Cardiac muscle cell (in vitro differentiated cells and primary cell): ENCODE data around the gene MACIR. TPM values are rescaled to one million over a fixed set of nuclear protein-coding genes. Genes with fewer than 3 reads are reported as not detected.

ENCODE experiments used
- DNase-seq, 2 donors: peaks; one replicate each; pipeline versions ENCODE4 v3.0.0 to v3.0.0-alpha.2; 2010 to 2017; ENCODE audit warnings: low read depth in 1 of 2, low spot score in 1 of 2
- H3K27ac ChIP-seq: fragments of 200-600 bp; sonication (generic); 2 replicates; pipeline ENCODE4 v1.5.1; 2016
- H3K27me3 ChIP-seq: fragments of 200-600 bp; sonication (generic); 2 replicates; pipeline ENCODE4 v1.6.0; 2016; ENCODE audit warnings: control low read depth
- H3K36me3 ChIP-seq: fragments of 200-600 bp; sonication (generic); 2 replicates; pipeline ENCODE4 v1.5.1; 2016; ENCODE audit warnings: control low read depth
- H3K4me1 ChIP-seq: fragments of 200-600 bp; sonication (generic); 2 replicates; pipeline ENCODE4 v1.8.1; 2017; ENCODE audit warnings: low read depth, mild to moderate bottlenecking, mixed run types
- H3K4me3 ChIP-seq: fragments of 200-600 bp; sonication (generic); 2 replicates; pipeline ENCODE4 v1.5.1; 2016; ENCODE audit warnings: mild to moderate bottlenecking
- H3K9me3 ChIP-seq: fragments of 200-600 bp; sonication (generic); 2 replicates; pipeline ENCODE4 v1.5.1; 2017; ENCODE audit warnings: low read depth, mild to moderate bottlenecking, control low read depth
- polyA plus RNA-seq: library from polyadenylated mRNA; unstranded; fragments of >200 nt; fragmentation: Nextera tagmentation; extraction: Ambion mirVana; gene quantifications from 2 replicates; pipeline ENCODE4 v1.2.1, GENCODE V29; 2016
- total RNA-seq: library from RNA; depleted of rRNA; stranded (reverse); fragments of >200 nt; gene quantifications from 2 replicates; pipeline ENCODE4 v1.2.3, GENCODE V29; 2016
- TF ChIP-seq, protein P1 (sequence below): IDR thresholded peaks from 2 replicates; pipeline ENCODE4 v1.5.1; 2012; ENCODE audit warnings: low read depth, mild to moderate bottlenecking, low read length

MACIR gene
- total and polyA plus RNA-seq, 2 experiments from 2014 or later: 9.6 to 11.6 TPM

DNA sequence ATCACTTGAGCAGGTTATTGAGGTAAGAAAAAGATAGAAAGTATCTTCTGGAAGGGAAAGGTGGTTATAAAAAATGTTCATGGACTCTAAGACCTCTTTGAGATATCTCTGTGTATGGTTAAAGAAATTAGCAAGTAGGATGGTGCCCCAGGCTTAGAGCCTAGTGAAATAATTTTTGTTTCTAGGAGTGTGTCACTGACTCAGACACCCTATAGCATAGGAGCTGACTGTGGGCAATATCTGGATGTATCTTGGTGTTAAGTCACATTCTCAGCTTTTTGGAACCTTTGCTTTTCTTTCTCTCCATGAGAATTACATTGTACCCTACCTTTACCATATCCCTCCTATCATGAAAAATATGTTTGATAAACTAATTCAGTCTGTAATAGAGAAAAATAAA, 12.0 kb downstream of the MACIR start:
- TF ChIP-seq, protein P1, sequence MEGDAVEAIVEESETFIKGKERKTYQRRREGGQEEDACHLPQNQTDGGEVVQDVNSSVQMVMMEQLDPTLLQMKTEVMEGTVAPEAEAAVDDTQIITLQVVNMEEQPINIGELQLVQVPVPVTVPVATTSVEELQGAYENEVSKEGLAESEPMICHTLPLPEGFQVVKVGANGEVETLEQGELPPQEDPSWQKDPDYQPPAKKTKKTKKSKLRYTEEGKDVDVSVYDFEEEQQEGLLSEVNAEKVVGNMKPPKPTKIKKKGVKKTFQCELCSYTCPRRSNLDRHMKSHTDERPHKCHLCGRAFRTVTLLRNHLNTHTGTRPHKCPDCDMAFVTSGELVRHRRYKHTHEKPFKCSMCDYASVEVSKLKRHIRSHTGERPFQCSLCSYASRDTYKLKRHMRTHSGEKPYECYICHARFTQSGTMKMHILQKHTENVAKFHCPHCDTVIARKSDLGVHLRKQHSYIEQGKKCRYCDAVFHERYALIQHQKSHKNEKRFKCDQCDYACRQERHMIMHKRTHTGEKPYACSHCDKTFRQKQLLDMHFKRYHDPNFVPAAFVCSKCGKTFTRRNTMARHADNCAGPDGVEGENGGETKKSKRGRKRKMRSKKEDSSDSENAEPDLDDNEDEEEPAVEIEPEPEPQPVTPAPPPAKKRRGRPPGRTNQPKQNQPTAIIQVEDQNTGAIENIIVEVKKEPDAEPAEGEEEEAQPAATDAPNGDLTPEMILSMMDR: no peak
- Histone ChIP-seq H3K27me3 (no peaks in the 10 kb centered on the region), H3K27ac (no peak overlapping the region), H3K4me3 (no peak overlapping the region), H3K36me3 (no peaks in the 10 kb centered on the region), H3K4me1 (no peaks in the 10 kb centered on the region), H3K9me3 (no peaks in the 10 kb centered on the region)
- no peak for DNase-seq

DNA sequence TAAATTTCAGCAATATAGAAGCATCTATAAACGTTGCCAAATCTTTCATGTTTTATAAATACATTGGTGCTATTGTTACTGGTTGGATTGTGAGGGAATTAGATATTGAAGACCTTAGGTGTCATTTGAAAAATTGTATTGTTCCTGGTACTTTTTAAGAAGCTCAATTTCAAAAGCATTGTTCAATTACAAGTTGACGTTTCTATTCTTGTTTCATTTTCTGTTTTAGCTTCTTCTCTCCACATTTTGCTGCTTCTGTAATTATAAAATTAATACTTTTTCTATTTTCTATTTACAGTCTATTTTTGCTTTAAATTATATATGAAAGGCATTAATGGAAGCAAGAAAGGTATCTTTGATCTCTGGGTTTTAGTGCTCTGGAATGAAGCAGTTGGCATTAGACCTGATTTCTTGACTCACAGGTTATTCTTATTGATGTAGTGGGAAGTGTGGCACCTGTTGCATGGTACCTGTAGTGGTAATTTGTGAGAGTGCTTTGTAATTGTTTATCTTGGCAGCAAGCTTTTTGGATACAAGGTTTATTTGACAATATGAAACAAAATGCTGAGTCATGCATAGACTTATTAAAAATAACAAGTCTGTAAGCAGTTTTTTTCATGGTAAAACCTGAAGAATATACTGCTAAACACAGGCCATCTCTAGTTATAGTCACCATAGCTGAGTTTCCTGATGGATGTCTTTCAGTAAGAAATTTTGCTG, 13.2 kb downstream of the MACIR start:
- Histone ChIP-seq H3K9me3 (no peaks in the 10 kb centered on the region), H3K27ac (no peak overlapping the region), H3K36me3 (peaks cover 6% of the 10 kb centered on the region), H3K27me3 (no peaks in the 10 kb centered on the region), H3K4me1 (no peaks in the 10 kb centered on the region), H3K4me3 (no peak overlapping the region)
- no peak for DNase-seq
- TF ChIP-seq, protein P1: no peak

DNA sequence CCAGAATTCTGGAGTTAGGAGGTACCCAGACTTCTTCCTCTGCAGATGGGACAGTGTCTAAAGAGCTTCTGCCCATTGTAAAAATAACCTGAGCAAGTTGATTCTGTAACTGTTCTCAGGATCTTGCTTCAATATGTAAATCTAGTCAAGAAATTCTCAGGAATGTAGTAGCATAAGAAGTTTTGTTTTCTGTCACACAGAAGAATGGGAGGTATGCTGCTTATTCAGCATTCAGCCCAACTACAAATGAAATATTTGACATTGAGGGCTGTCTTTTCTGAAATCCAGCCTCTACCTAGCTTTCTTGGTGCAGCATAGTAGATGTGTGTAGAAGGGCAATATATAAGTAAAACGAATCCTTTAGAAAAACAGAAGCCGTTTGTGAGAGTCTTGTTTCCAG, 13.8 kb downstream of the MACIR start:
- Histone ChIP-seq H3K4me3 (no peak overlapping the region), H3K36me3 (peaks cover 6% of the 10 kb centered on the region), H3K9me3 (no peaks in the 10 kb centered on the region), H3K27me3 (no peaks in the 10 kb centered on the region), H3K4me1 (no peaks in the 10 kb centered on the region), H3K27ac (no peak overlapping the region)
- DNase-seq: no peak
- TF ChIP-seq, protein P1: no peak

DNA sequence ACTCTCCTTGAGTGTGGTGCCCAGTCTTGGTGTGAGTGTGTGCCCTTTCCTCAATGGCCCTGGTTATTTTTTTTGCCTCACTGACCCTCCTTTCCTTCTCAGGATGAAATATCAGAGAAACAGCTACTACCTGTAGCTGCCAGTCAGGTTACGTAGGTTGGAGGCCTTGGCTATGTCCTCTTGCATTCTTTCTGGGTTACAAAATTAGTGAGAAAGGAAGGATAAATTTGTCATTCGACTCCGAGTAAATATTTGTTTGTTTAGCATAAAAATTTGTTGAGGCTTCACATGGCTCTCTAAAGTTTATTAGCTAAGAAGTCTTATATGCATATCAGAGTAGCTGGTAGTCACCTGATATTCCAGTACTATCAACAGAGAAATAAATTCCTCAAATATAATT, 15.4 kb downstream of the MACIR start:
- TF ChIP-seq, protein P1: no peak
- Histone ChIP-seq H3K4me1 (no peaks in the 10 kb centered on the region), H3K27me3 (no peaks in the 10 kb centered on the region), H3K27ac (no peak overlapping the region), H3K4me3 (no peak overlapping the region), H3K36me3 (peaks cover 6% of the 10 kb centered on the region), H3K9me3 (no peaks in the 10 kb centered on the region)
- DNase-seq: no peak

DNA sequence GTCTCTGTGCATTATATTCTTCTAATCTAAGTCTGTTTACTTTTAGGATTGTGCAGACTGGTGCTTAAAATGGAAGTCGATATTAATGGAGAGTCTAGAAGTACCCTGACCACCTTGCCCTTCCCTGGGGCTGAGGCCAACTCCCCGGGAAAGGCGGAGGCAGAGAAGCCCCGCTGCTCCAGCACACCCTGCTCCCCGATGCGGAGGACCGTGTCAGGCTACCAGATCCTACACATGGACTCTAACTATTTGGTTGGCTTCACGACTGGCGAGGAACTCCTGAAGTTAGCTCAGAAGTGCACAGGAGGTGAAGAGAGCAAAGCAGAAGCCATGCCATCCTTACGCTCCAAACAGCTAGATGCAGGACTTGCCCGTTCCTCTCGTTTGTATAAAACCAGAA, 17.3 kb downstream of the MACIR start:
- Histone ChIP-seq H3K27me3 (no peaks in the 10 kb centered on the region), H3K4me3 (no peak overlapping the region), H3K9me3 (no peaks in the 10 kb centered on the region), H3K27ac (no peak overlapping the region), H3K4me1 (peaks cover 8% of the 10 kb centered on the region), H3K36me3 (peaks cover 6% of the 10 kb centered on the region)
- TF ChIP-seq, protein P1: no peak
- DNase-seq: no peak
